ENCODE data around the gene UBN1.

GRCh38 chr16:4806280-4806679, 41.0 kb upstream of the UBN1 start:
- TF ChIP-seq CTCF (IDR thresholded peaks at IDR 0.05) (no peak), POLR2A (IDR thresholded peaks at IDR 0.05) (no peak)

All from esophagus squamous epithelium (tissue), 4 donors.